ENCODE measurements around the gene LHFPL5.

- TF ChIP-seq EZH2phosphoT487 (IDR thresholded peaks at IDR 0.05; ENCODE audit: insufficient read depth, low read depth) (no peak), EZH2 (IDR thresholded peaks at IDR 0.05; ENCODE audit: insufficient read depth, poor library complexity, severe bottlenecking) (no peak)
Measured at GRCh38 chr6:35801148-35801547, 4.0 kb upstream of the LHFPL5 start.

All from GM23248 (cell line).